ENCODE results near the gene MYOD1.

Gene MYOD1

DNA sequence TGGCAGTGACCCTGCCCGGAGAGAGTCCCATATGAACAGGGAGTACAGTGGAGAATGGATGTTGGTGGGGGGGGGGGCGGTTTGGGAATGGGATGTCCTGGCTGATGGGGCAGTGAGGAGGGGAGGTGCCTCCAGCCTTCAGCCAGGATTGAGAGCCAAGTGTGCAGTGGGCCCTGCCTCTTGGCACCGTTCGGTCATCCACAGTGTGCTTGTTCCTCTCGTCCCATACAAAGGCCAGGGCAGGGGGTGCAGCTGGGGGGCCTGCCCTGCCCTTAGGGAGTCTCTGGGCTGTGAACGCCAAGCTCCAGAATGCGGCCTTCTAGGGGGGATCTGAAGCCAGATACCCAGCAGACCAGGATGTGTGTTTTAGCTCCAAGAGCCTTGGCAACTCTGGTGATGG is 49.2 kb downstream of the MYOD1 start:
- H3K9me3 ChIP-seq (ENCODE audit: control insufficient read depth, low read length): no peaks in the 10 kb centered on the region
- H3K4me1 ChIP-seq (ENCODE audit: control insufficient read depth, insufficient read depth, low read length): no peaks in the 10 kb centered on the region
- no peak overlapping the region for H3K9ac ChIP-seq (ENCODE audit: low read length)
- no peak for DNase-seq (ENCODE audit: low read depth)
- H3K36me3 ChIP-seq (ENCODE audit: control insufficient read depth, insufficient read depth, low read length, severe bottlenecking): no peaks in the 10 kb centered on the region
- no peak overlapping the region for H3K4me3 ChIP-seq (ENCODE audit: low read length)
- H3K27me3 ChIP-seq (replicated peaks; ENCODE audit: control insufficient read depth, insufficient read depth, low read length): peaks cover 12% of the 10 kb centered on the region

DNA sequence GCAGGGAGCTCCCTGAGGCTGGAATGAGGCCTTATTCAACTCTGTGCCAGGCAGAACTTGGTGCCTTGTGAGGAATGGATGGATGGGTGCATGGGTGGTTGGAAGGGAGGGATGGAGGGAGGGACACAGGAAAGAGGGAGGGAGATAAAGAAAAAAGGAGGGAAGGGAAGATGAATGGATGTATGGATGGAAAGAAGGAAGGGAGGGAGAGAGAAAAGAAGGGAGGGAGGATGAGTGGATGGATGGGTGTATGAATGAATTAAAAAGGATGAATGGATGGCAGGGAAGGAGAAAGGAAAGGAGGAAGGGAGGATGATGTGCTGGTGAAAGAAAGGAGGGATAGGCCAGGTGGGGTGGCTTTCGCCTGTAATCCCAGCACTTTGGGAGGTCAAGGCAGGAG is 49.8 kb downstream of the MYOD1 start:
- H3K9me3 ChIP-seq (ENCODE audit: control insufficient read depth, low read length): no peaks in the 10 kb centered on the region

DNA sequence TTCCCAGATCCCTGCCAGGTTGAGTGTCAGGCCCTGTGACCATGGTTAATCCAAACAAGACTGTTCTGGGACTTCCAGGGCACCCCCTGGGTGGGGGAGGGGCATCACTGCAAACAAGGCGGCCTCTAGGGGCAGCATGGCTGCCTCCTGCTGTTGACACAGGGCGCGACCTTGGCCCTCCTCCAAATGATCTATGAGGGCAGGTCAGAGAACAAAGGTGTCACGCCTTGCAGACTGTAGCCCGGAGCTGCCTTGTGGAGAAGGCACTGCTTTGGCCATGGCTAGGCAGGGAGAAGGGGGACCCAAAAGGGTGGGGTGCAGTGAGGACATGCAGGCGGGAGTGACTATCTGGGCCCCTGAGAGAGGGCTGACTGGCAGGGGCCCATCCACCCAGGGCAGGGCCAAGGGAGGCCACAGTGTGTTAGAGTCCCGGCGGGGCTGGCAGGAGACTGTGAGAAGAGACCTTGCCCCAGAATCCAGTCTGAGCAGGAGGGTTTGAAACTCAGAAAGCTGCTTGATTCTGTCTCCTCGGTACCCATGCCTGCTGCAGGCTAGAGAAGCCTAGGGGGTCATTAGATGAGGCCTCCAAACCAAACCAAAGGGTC is 50.8 kb downstream of the MYOD1 start:
- Histone ChIP-seq H3K9me3 (ENCODE audit: control insufficient read depth, low read length) (no peaks in the 10 kb centered on the region), H3K9ac (ENCODE audit: low read length) (no peak overlapping the region), H3K36me3 (ENCODE audit: control insufficient read depth, insufficient read depth, low read length, severe bottlenecking) (no peaks in the 10 kb centered on the region), H3K4me1 (ENCODE audit: control insufficient read depth, insufficient read depth, low read length) (no peaks in the 10 kb centered on the region), H3K27me3 (replicated peaks; ENCODE audit: control insufficient read depth, insufficient read depth, low read length) (peaks cover 8% of the 10 kb centered on the region), H3K4me3 (ENCODE audit: low read length) (no peak overlapping the region)
- DNase-seq (ENCODE audit: low read depth): no peak

More for the DNA sequence above, 49.8 kb downstream of the MYOD1 start:
- Histone ChIP-seq H3K27me3 (replicated peaks; ENCODE audit: control insufficient read depth, insufficient read depth, low read length) (peaks cover 9% of the 10 kb centered on the region), H3K9ac (ENCODE audit: low read length) (no peak overlapping the region), H3K4me3 (ENCODE audit: low read length) (no peak overlapping the region), H3K4me1 (ENCODE audit: control insufficient read depth, insufficient read depth, low read length) (no peaks in the 10 kb centered on the region), H3K36me3 (ENCODE audit: control insufficient read depth, insufficient read depth, low read length, severe bottlenecking) (no peaks in the 10 kb centered on the region)
- DNase-seq (ENCODE audit: low read depth): no peak

DNA sequence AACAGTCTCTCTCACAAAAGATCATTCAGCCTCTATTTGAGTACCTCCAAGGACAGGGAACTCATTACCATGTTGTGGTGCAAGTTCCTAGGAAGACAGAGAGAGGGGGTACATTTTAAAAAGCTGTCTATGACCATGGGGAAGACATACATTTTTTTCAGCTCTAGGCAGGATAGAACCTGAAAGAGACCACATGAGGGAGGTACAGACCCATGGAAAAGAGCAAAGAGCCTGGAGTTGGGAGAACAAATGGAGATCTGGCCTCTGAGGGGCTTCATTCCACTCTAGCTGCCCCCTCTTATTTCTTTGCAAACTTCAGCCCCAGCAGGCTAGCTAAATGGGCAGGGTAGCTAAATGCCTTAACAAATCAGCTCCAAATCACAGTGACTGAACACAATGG is 51.5 kb downstream of the MYOD1 start:
- no peak overlapping the region for H3K4me3 ChIP-seq (ENCODE audit: low read length)
- no peaks in the 10 kb centered on the region for H3K4me1 ChIP-seq (ENCODE audit: control insufficient read depth, insufficient read depth, low read length)
- H3K9me3 ChIP-seq (ENCODE audit: control insufficient read depth, low read length): no peaks in the 10 kb centered on the region
- no peaks in the 10 kb centered on the region for H3K36me3 ChIP-seq (ENCODE audit: control insufficient read depth, insufficient read depth, low read length, severe bottlenecking)
- peak; percentile 13 for DNase-seq (ENCODE audit: low read depth)
- H3K27me3 ChIP-seq (replicated peaks; ENCODE audit: control insufficient read depth, insufficient read depth, low read length): peaks cover 6% of the 10 kb centered on the region
- no peak overlapping the region for H3K9ac ChIP-seq (ENCODE audit: low read length)

DNA sequence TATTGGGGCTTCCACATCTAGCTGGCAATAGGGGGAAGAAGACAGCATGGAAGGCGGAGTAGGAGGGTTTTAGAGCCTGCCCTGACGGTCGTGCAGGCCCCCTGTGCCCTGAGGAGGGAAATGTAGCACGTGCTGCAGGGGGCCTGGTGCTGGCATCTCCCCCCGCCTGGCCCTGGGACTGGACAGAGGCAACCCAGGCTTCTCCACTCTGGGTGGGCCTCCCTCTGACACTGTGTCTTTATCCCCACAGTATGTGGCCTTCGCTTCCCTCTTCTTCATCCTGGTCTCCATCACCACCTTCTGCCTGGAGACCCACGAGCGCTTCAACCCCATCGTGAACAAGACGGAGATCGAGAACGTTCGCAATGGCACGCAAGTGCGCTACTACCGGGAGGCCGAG is 52.0 kb downstream of the MYOD1 start:
- Histone ChIP-seq H3K9me3 (ENCODE audit: control insufficient read depth, low read length) (no peaks in the 10 kb centered on the region), H3K4me1 (ENCODE audit: control insufficient read depth, insufficient read depth, low read length) (no peaks in the 10 kb centered on the region), H3K27me3 (replicated peaks; ENCODE audit: control insufficient read depth, insufficient read depth, low read length) (peaks cover 4% of the 10 kb centered on the region), H3K36me3 (ENCODE audit: control insufficient read depth, insufficient read depth, low read length, severe bottlenecking) (no peaks in the 10 kb centered on the region), H3K4me3 (ENCODE audit: low read length) (no peak overlapping the region), H3K9ac (ENCODE audit: low read length) (no peak overlapping the region)
- DNase-seq (ENCODE audit: low read depth): no peak

All from adipocyte (in vitro differentiated cells).